HG03103 (cell line): ENCODE results near the gene PTPRM.

Source experiments
- ATAC-seq: cut with Tn5 transposase; IDR thresholded peaks from one replicate; pipeline ENCODE4 v1.9.1; 2021; ENCODE audit warnings: low read depth; ENCODE audit not compliant: unreplicated experiment

The PTPRM gene

GRCh38 chr18:7749510-7749981 is 182.4 kb downstream of the PTPRM start:
- ATAC-seq, result no peak

GRCh38 chr18:7750095-7750663 is 183.1 kb downstream of the PTPRM start:
- ATAC-seq, result no peak

GRCh38 chr18:7750966-7751365 is 183.8 kb downstream of the PTPRM start:
- ATAC-seq, result no peak

- no peak for ATAC-seq
These were observed 187.1 kb downstream of the PTPRM start for GRCh38 chr18:7754258-7754657.

- no peak for ATAC-seq
These were observed 187.6 kb downstream of the PTPRM start for GRCh38 chr18:7754725-7755181.

- ATAC-seq, result no peak
These were observed 188.8 kb downstream of the PTPRM start for GRCh38 chr18:7755753-7756475.

- ATAC-seq, result no peak
These were observed 190.1 kb downstream of the PTPRM start for GRCh38 chr18:7757175-7757574.

- ATAC-seq, result no peak
These were observed 191.6 kb downstream of the PTPRM start for GRCh38 chr18:7758764-7759163.

GRCh38 chr18:7760967-7761948 is 194.1 kb downstream of the PTPRM start:
- ATAC-seq, result no peak

GRCh38 chr18:7764405-7764804 is 197.3 kb downstream of the PTPRM start:
- no peak for ATAC-seq

- ATAC-seq, result no peak
These were observed 199.2 kb downstream of the PTPRM start for GRCh38 chr18:7766346-7766745.

GRCh38 chr18:7766817-7767216 is 199.7 kb downstream of the PTPRM start:
- no peak for ATAC-seq

- ATAC-seq, result no peak
These were observed 203.8 kb downstream of the PTPRM start for GRCh38 chr18:7770908-7771307.

GRCh38 chr18:7772510-7772888 is 205.4 kb downstream of the PTPRM start:
- ATAC-seq, result no peak

GRCh38 chr18:7772951-7773350 is 205.8 kb downstream of the PTPRM start:
- no peak for ATAC-seq

- ATAC-seq, result no peak
These were observed 208.0 kb downstream of the PTPRM start for GRCh38 chr18:7775128-7775527.

- no peak for ATAC-seq
These were observed 208.7 kb downstream of the PTPRM start for GRCh38 chr18:7775843-7776242.

- no peak for ATAC-seq
These were observed 211.1 kb downstream of the PTPRM start for GRCh38 chr18:7778181-7778580.

- no peak for ATAC-seq
These were observed 212.1 kb downstream of the PTPRM start for GRCh38 chr18:7779211-7779610.

- no peak for ATAC-seq
These were observed 217.1 kb downstream of the PTPRM start for GRCh38 chr18:7784171-7784570.

- no peak for ATAC-seq
These were observed 219.5 kb downstream of the PTPRM start for GRCh38 chr18:7786569-7786968.
